CD14-positive monocyte (primary cell): ENCODE results near the gene ARF6. TPM values are rescaled to one million over a fixed set of nuclear protein-coding genes. Genes with fewer than 3 reads are reported as not detected.

Experiments used
- DNase-seq, 3 donors: peaks; one replicate each; pipeline ENCODE4 v3.0.0-alpha.2; 2011 to 2022
- H2AFZ ChIP-seq: 2 replicates; pipeline ENCODE4 v1.6.0; 2012; ENCODE audit warnings: mild to moderate bottlenecking, low read depth, low read length, inconsistent platforms; ENCODE audit not compliant: insufficient read depth, poor library complexity, severe bottlenecking
- H3K27ac ChIP-seq, 2 donors: 1 replicate in 1 of 2; 2 replicates in 1 of 2; pipeline ENCODE4 v1.5.1; 2012 to 2013; ENCODE audit warnings: low read length in 2 of 2, control low read depth in 1 of 2, inconsistent platforms in 1 of 2, low read depth in 1 of 2, mild to moderate bottlenecking in 1 of 2
- H3K27me3 ChIP-seq, 2 donors: one replicate each; pipeline versions ENCODE4 v1.6.0 to v1.6.1; 2011 to 2013; ENCODE audit warnings: low read length in 2 of 2; ENCODE audit not compliant: control insufficient read depth in 2 of 2, insufficient read depth in 2 of 2
- H3K36me3 ChIP-seq, 2 donors: replicated peaks in 1 of 2; 1 replicate in 1 of 2; 2 replicates in 1 of 2; pipeline versions ENCODE4 v1.5.1 to v1.6.1; 2012 to 2013; ENCODE audit warnings: low read length in 2 of 2, control low read depth in 1 of 2, inconsistent platforms in 1 of 2, mild to moderate bottlenecking in 1 of 2; ENCODE audit not compliant: insufficient read depth in 2 of 2, control insufficient read depth in 1 of 2
- H3K4me1 ChIP-seq, 2 donors: 1 replicate in 1 of 2; 2 replicates in 1 of 2; pipeline versions ENCODE4 v1.5.1 to v1.6.1; 2012 to 2013; ENCODE audit warnings: low read length in 2 of 2, control low read depth in 1 of 2, inconsistent platforms in 1 of 2, mild to moderate bottlenecking in 1 of 2, moderate library complexity in 1 of 2; ENCODE audit not compliant: insufficient read depth in 2 of 2, control insufficient read depth in 1 of 2
- H3K4me2 ChIP-seq: replicated peaks from 2 replicates; pipeline ENCODE3; 2012; ENCODE audit warnings: low read length, moderate library complexity, mild to moderate bottlenecking; ENCODE audit not compliant: poor library complexity, severe bottlenecking; ENCODE audit errors: extremely low read depth
- H3K4me3 ChIP-seq, 3 experiments: fragments of 200-600 bp in 1 of 3; sonication (generic) in 1 of 3; replicated peaks in 1 of 3; 1 replicate in 2 of 3; 2 replicates in 1 of 3; pipeline ENCODE4 v1.5.1; 2011 to 2013; ENCODE audit warnings: low read length in 3 of 3, mild to moderate bottlenecking in 3 of 3, control low read depth in 2 of 3, low read depth in 2 of 3, inconsistent platforms in 1 of 3, moderate library complexity in 1 of 3
- H3K79me2 ChIP-seq: 2 replicates; pipeline ENCODE4 v1.6.0; 2012; ENCODE audit warnings: mild to moderate bottlenecking, control low read depth, inconsistent platforms, low read length, moderate library complexity; ENCODE audit not compliant: insufficient read depth
- H3K9ac ChIP-seq: 2 replicates; pipeline ENCODE4 v1.6.0; 2017; ENCODE audit warnings: low read length, mild to moderate bottlenecking; ENCODE audit not compliant: insufficient read depth, poor library complexity, severe bottlenecking
- H3K9me3 ChIP-seq, 2 donors: replicated peaks in 1 of 2; 1 replicate in 1 of 2; 2 replicates in 1 of 2; pipeline versions ENCODE4 v1.5.1 to v1.6.1; 2012 to 2013; ENCODE audit warnings: low read length in 2 of 2, control low read depth in 1 of 2; ENCODE audit not compliant: control insufficient read depth in 1 of 2, insufficient read depth in 1 of 2
- H4K20me1 ChIP-seq: 2 replicates; pipeline ENCODE4 v1.6.0; 2012; ENCODE audit warnings: mild to moderate bottlenecking, low read length, control low read depth, moderate library complexity; ENCODE audit not compliant: insufficient read depth
- H3K27ac Mint-ChIP-seq, 7 donors: one replicate each; pipeline ENCODE4 v1.8.0; 2020; ENCODE audit warnings: mild to moderate bottlenecking in 7 of 7, mixed read lengths in 7 of 7, moderate library complexity in 6 of 7, inconsistent platforms in 2 of 7
- H3K27me3 Mint-ChIP-seq, 3 donors: one replicate each; pipeline ENCODE4 v1.8.0; 2021 to 2022; ENCODE audit warnings: low read depth in 3 of 3, mild to moderate bottlenecking in 3 of 3, mixed read lengths in 3 of 3, moderate library complexity in 3 of 3, inconsistent platforms in 1 of 3
- H3K36me3 Mint-ChIP-seq, 2 donors: one replicate each; pipeline ENCODE4 v1.8.0; 2020; ENCODE audit warnings: mixed read lengths in 2 of 2, inconsistent platforms in 1 of 2, mild to moderate bottlenecking in 1 of 2
- H3K4me1 Mint-ChIP-seq: one replicate; pipeline ENCODE4 v1.8.0; 2020; ENCODE audit warnings: mild to moderate bottlenecking, mixed read lengths
- H3K4me3 Mint-ChIP-seq, 2 donors: one replicate each; pipeline ENCODE4 v1.8.0; 2020; ENCODE audit warnings: mild to moderate bottlenecking in 2 of 2, mixed read lengths in 2 of 2, moderate library complexity in 1 of 2
- H3K9me3 Mint-ChIP-seq, 7 donors: one replicate each; pipeline ENCODE4 v1.8.0; 2020 to 2022; ENCODE audit warnings: mixed read lengths in 7 of 7, mild to moderate bottlenecking in 6 of 7, moderate library complexity in 6 of 7, inconsistent platforms in 2 of 7
- WGBS: methylation state at CpG from one replicate; pipeline ENCODE4 v1.1.5; 2013; ENCODE audit warnings: missing lambda C conversion rate; ENCODE audit not compliant: insufficient coverage; 5-methylcytosine and 5-hydroxymethylcytosine counted together
- intact Hi-C, 2 donors: fragments of 100-400 bp; cut with micrococcal nuclease; formaldehyde crosslinking; loops; one replicate each; pipeline versions ENCODE4 v1.15.0 to v1.15.1; 2023
- polyA plus RNA-seq, 3 donors: library from polyadenylated mRNA; depleted of rRNA in 1 of 3; unstranded in 2 of 3; stranded (reverse) in 1 of 3; fragments of 300-500 nt in 2 of 3; fragments of >200 nt in 1 of 3; fragmentation: Illumina TruSeq in 2 of 3; gene quantifications; 1 replicate in 2 of 3; 2 replicates in 1 of 3; pipeline ENCODE4 v1.2.3, GENCODE V29; 2012 to 2021
- TF ChIP-seq, protein P1 (sequence below): fragments of 200-600 bp; IDR thresholded peaks from one replicate; pipeline ENCODE4 v1.8.0; 2022; ENCODE audit warnings: antibody characterized with exemption, mild to moderate bottlenecking

ARF6 gene
- polyA plus RNA-seq, 3 donors = 76.4 to 136 (median 120) TPM

DNA sequence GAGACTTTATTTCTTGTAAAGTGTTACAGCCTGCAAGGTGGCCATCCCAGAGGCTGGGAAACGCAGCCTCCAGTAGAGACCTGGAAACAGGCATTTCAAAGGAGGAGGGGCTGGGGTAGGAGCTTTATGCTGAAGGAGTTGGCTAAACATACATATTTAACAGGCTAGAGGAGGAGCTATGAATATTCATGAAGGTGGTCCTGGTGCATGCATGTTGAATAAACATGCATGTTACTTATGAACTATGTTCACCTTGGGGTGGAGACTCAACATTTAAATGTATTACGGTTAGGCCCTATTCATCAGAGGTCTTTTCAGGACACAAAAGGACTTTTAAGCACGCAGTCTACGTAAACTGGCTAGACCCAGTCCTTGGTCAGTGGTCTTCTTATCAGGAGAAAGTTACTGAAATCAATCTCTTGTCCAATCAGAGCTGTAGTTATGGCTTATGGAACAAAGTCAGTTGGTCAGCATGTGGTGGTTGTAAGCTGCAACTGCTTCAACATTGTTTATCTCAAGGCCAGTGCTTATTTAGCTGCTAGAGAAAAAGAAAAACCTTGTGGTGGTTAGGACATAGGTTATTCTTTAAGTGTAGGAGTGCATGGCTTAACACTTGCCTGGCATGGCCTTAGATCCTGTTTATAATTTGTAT, 11.4 kb upstream of the ARF6 start:
- WGBS = 100% methylated on average over 2 of the region's 4 CpGs
- Histone ChIP-seq H3K4me2 (no peak overlapping the region), H4K20me1 (no peaks in the 10 kb centered on the region), H3K4me3 (no peak overlapping the region), H3K27me3 (no peaks in the 10 kb centered on the region), H3K4me1 (peaks cover 20 to 34% of the 10 kb centered on the region in 2 donors), H3K79me2 (no peaks in the 10 kb centered on the region), H3K9me3 (no peaks in the 10 kb centered on the region), H2AFZ (no peak overlapping the region), H3K36me3 (no peaks in the 10 kb centered on the region), H3K27ac (no peak overlapping the region), H3K9ac (no peak overlapping the region)
- H3K4me1 Mint-ChIP-seq = peaks cover 29% of the 10 kb centered on the region
- H3K27ac Mint-ChIP-seq = peak overlapping the region in 1 of 7 donors; percentile 61
- TF ChIP-seq, protein P1, sequence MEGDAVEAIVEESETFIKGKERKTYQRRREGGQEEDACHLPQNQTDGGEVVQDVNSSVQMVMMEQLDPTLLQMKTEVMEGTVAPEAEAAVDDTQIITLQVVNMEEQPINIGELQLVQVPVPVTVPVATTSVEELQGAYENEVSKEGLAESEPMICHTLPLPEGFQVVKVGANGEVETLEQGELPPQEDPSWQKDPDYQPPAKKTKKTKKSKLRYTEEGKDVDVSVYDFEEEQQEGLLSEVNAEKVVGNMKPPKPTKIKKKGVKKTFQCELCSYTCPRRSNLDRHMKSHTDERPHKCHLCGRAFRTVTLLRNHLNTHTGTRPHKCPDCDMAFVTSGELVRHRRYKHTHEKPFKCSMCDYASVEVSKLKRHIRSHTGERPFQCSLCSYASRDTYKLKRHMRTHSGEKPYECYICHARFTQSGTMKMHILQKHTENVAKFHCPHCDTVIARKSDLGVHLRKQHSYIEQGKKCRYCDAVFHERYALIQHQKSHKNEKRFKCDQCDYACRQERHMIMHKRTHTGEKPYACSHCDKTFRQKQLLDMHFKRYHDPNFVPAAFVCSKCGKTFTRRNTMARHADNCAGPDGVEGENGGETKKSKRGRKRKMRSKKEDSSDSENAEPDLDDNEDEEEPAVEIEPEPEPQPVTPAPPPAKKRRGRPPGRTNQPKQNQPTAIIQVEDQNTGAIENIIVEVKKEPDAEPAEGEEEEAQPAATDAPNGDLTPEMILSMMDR = no peak
- H3K27me3 Mint-ChIP-seq = peaks cover 0 to 5% (median 2%) of the 10 kb centered on the region in 3 donors
- peaks cover 0 to 4% (median 0%) of the 10 kb centered on the region in 7 donors for H3K9me3 Mint-ChIP-seq
- no peak for DNase-seq
- H3K4me3 Mint-ChIP-seq = no peak overlapping the region
- H3K36me3 Mint-ChIP-seq = no peaks in the 10 kb centered on the region
- intact Hi-C loops = no loop called here

DNA sequence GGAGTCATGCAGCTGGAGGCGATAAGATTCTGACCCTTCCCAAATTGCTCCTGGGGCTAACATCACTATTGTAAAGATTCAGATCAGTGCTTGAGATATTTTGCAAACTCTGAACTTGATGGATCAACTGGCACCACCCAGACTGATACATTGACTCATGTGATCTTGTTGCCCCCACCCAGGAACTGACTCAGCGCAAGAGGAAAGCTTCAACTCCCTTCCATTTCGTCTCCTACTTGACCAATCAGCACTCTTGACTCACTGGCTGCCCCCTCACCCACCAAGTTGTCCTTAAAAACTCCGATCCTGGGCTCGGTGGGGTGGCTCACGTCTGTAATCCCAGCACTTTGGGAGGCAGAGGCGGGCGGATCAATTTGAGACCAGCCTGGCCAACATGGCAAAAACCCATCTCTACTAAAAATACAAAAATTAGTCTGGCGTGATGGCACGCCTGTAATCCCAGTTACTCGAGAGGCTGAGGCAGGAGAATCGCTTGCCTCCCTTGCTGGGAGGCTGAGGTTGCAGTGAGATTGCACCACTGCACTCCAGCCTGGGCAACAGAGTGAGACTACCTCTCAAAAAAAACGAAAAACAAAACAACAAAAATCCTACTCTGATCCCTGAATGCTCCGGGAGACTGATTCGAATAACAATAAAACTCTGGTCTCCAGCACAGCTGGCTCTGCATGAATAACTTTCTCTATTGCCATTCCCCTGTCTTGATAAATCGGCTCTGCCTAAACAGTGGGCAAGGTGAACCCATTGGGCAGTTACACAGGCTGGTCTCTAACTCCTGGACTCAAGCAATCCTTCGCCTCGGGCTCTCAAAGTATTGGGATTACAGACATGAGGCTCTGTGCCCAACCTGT, 9.8 kb upstream of the ARF6 start:
- Histone ChIP-seq H2AFZ (peak overlapping the region; percentile 57), H3K79me2 (no peaks in the 10 kb centered on the region), H3K9me3 (no peaks in the 10 kb centered on the region), H3K4me1 (peaks cover 20 to 34% of the 10 kb centered on the region in 2 donors), H3K27me3 (no peaks in the 10 kb centered on the region), H3K27ac (peak overlapping the region in 1 of 2 donors; percentile 64), H4K20me1 (no peaks in the 10 kb centered on the region), H3K9ac (no peak overlapping the region), H3K4me3 (peak overlapping the region in 1 of 3 experiments; percentile 8), H3K36me3 (no peaks in the 10 kb centered on the region), H3K4me2 (no peak overlapping the region)
- peak; percentile 56 to 75 (median 68) for DNase-seq
- Mint-ChIP-seq H3K4me1 (peaks cover 29% of the 10 kb centered on the region), H3K27ac (peak overlapping the region; percentile 67 to 90 (median 83)), H3K36me3 (no peaks in the 10 kb centered on the region), H3K4me3 (peak overlapping the region in 1 of 2 donors; percentile 36), H3K9me3 (peaks cover 0 to 4% (median 0%) of the 10 kb centered on the region in 7 donors), H3K27me3 (peaks cover 0 to 5% (median 1%) of the 10 kb centered on the region in 3 donors)
- 86% methylated on average over 15 of the region's 18 CpGs for WGBS
- intact Hi-C loops = no loop called here
- TF ChIP-seq, protein P1 = no peak
